ENCODE results near the gene KLF1. TPM values are rescaled to one million over a fixed set of nuclear protein-coding genes. Genes with fewer than 3 reads are reported as not detected.

The KLF1 gene
- total RNA-seq, 4 donors from 2014 or later, result not detected

DNA sequence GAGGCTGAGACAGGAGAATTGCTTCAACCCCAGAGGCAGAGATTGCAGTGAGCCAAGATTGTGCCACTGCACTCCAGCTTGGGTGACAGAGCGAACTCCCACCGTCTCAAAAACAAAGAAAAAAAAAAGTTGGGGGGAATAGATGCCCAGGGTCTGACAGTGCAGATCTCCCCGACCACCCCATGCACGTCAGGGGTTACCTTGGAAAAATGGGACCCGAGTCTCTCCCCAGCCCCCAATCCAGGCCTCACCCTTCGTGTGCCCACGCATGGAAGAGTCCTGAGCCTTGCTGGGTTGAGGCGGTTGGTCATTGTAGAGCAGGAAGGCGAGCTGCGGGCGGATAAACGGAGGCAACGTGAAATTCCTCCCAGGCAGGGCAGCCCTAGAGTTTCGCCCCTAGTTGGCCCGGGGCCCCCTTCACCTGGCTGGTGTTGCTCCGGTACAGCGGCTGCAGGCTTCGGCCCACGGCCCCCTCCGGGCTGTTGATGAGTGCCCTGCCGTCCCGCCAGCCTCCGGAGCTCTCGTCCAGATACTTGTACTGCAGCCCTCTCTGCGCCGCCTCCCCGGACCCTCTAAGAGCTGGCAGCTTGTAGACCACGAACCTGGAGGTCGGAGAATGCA lies 6.3 kb downstream of the KLF1 start:
- peak; percentile 44 for ATAC-seq

DNA sequence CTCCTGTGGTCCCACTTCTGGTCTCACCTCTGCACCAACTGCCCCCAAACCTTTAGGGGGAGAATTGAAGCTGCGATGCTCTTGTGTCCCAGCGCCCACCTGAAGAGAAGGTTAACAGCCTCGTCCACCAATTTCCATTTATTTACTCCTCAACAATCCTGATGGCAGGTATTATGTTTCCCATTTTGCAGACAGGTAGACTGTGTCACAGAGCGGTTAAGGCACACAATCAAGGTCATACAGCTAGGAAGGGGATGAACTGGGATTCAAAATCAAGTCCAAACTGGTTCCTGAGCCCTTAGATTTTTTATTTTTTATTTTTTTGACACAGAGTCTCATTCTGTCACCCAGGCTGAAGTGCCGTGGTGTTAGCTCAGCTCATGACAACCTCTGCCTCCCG lies 11.9 kb downstream of the KLF1 start:
- TF ChIP-seq POLR2A (IDR thresholded peaks at IDR 0.05), result no peak
- ATAC-seq, result no peak
- H3K9me3 ChIP-seq, result no peaks in the 10 kb centered on the region
- peaks cover 0 to 68% of the 10 kb centered on the region in 2 donors for H3K36me3 ChIP-seq
- H3K4me1 ChIP-seq, result peaks cover 0 to 9% (median 0%) of the 10 kb centered on the region in 3 donors
- H3K4me3 ChIP-seq, result no peak overlapping the region
- H3K27me3 ChIP-seq, result no peaks in the 10 kb centered on the region
- WGBS, 2 donors (ENCODE audit: low coverage in 1 of 2), result 89 to 95% methylated on average over 3 to 6 of the region's 6 CpGs
- H3K27ac ChIP-seq, result no peak overlapping the region

More for the DNA sequence above, 6.3 kb downstream of the KLF1 start:
- peak overlapping the region; percentile 77 to 91 (median 88) for H3K27ac ChIP-seq
- WGBS, 2 donors (ENCODE audit: low coverage in 1 of 2), result 11 to 33% methylated on average over 4 to 8 of the region's 29 CpGs
- peaks cover 0 to 12% (median 0%) of the 10 kb centered on the region in 3 donors for H3K9me3 ChIP-seq
- peaks cover 24% of the 10 kb centered on the region for H3K27me3 ChIP-seq
- peaks cover 0 to 41% of the 10 kb centered on the region in 2 donors for H3K36me3 ChIP-seq
- peak overlapping the region; percentile 60 to 77 for H3K4me3 ChIP-seq
- no peak for TF ChIP-seq POLR2A (IDR thresholded peaks at IDR 0.05)
- TF ChIP-seq EP300 (IDR thresholded peaks at IDR 0.05), result no peak
- TF ChIP-seq, protein P1, sequence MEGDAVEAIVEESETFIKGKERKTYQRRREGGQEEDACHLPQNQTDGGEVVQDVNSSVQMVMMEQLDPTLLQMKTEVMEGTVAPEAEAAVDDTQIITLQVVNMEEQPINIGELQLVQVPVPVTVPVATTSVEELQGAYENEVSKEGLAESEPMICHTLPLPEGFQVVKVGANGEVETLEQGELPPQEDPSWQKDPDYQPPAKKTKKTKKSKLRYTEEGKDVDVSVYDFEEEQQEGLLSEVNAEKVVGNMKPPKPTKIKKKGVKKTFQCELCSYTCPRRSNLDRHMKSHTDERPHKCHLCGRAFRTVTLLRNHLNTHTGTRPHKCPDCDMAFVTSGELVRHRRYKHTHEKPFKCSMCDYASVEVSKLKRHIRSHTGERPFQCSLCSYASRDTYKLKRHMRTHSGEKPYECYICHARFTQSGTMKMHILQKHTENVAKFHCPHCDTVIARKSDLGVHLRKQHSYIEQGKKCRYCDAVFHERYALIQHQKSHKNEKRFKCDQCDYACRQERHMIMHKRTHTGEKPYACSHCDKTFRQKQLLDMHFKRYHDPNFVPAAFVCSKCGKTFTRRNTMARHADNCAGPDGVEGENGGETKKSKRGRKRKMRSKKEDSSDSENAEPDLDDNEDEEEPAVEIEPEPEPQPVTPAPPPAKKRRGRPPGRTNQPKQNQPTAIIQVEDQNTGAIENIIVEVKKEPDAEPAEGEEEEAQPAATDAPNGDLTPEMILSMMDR (IDR thresholded peaks at IDR 0.05), result no peak
- TF ChIP-seq POLR2AphosphoS5 (IDR thresholded peaks at IDR 0.05), result no peak
- peaks cover 0 to 35% (median 13%) of the 10 kb centered on the region in 3 donors for H3K4me1 ChIP-seq

DNA sequence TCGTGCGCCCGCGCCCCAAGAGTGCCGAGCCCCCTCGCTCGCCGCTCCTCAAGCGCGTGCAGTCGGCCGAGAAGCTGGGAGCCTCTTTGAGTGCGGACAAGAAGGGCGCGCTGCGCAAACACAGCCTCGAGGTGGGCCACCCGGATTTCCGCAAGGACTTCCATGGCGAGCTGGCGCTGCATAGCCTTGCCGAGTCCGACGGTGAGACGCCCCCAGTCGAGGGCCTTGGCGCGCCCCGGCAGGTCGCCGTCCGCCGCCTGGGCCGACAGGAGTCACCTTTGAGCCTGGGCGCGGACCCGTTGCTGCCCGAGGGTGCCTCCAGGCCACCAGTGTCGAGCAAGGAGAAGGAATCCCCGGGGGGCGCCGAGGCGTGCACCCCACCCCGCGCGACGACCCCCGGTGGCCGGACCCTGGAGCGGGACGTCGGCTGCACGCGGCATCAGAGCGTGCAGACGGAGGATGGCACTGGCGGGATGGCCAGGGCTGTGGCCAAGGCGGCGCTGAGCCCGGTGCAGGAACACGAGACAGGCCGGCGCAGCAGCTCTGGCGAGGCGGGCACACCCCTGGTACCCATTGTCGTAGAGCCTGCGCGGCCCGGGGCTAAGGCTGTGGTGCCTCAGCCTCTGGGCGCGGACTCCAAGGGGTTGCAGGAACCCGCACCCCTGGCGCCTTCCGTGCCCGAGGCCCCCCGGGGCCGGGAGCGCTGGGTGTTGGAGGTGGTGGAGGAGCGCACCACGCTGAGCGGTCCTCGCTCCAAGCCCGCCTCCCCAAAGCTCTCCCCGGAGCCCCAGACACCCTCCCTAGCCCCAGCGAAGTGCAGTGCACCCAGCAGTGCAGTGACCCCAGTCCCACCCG lies 12.9 kb downstream of the KLF1 start:
- Histone ChIP-seq H3K36me3 (peaks cover 0 to 61% of the 10 kb centered on the region in 2 donors), H3K27ac (no peak overlapping the region), H3K4me3 (no peak overlapping the region), H3K27me3 (peaks cover 2% of the 10 kb centered on the region), H3K9me3 (no peaks in the 10 kb centered on the region), H3K4me1 (no peaks in the 10 kb centered on the region)
- 94% methylated on average over 4 of the region's 86 CpGs; no CpG with 5 or more reads in 1 of the 2 donors for WGBS, 2 donors (ENCODE audit: low coverage in 1 of 2)
- TF ChIP-seq POLR2AphosphoS5 (IDR thresholded peaks at IDR 0.05) (no peak), EP300 (IDR thresholded peaks at IDR 0.05) (no peak), POLR2A (IDR thresholded peaks at IDR 0.05) (no peak)
- TF ChIP-seq, protein P1 (IDR thresholded peaks at IDR 0.05), result no peak
- no peak for ATAC-seq

DNA sequence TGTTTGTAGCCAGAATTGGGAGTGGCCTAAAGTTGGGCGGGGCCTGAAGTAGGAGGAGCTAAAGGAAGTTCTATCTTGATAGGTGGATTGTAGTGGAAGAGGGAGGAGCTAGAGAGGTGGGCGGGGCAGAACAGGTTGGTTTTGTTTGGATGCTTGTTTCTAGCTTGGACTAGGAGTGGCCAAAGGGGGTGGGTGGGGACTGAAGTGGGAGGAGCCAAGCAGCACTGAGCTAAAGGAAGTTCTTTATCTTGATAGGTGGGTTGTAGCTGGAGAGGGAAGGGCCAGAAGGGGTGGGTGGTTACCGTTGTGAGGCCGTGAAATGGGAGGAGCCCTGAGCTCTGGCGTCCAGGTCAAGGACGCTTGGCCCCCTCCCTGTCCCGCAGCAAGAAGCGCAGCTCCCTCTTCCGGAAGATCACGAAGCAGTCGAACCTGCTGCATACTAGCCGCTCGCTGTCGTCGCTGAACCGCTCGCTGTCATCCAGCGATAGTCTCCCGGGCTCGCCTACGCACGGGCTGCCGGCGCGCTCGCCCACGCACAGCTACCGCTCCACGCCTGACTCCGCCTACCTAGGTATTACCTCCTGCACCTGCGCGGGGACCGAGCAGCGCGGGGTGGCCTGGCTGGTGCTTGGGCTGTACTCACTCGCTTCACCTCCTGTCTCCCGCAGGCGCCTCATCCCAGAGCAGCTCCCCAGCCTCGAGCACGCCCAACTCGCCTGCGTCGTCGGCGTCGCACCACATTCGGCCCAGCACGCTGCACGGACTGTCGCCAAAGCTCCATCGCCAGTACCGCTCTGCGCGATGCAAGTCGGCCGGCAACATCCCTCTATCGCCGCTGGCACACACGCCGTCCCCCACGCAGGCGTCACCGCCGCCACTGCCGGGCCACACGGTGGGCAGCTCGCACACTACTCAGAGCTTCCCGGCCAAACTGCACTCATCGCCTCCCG lies 13.8 kb downstream of the KLF1 start:
- ATAC-seq, result peak; percentile 29
- Histone ChIP-seq H3K4me1 (no peaks in the 10 kb centered on the region), H3K27ac (no peak overlapping the region), H3K4me3 (peak overlapping the region in 1 of 2 donors; percentile 12), H3K27me3 (peaks cover 11% of the 10 kb centered on the region), H3K9me3 (no peaks in the 10 kb centered on the region), H3K36me3 (peaks cover 0 to 52% of the 10 kb centered on the region in 2 donors)
- 39 to 57% methylated on average over 2 to 43 of the region's 70 CpGs for WGBS, 2 donors (ENCODE audit: low coverage in 1 of 2)
- no peak for TF ChIP-seq POLR2AphosphoS5 (IDR thresholded peaks at IDR 0.05)
- TF ChIP-seq, protein P1 (IDR thresholded peaks at IDR 0.05), result no peak
- TF ChIP-seq POLR2A (IDR thresholded peaks at IDR 0.05), result no peak
- no peak for TF ChIP-seq EP300 (IDR thresholded peaks at IDR 0.05)

DNA sequence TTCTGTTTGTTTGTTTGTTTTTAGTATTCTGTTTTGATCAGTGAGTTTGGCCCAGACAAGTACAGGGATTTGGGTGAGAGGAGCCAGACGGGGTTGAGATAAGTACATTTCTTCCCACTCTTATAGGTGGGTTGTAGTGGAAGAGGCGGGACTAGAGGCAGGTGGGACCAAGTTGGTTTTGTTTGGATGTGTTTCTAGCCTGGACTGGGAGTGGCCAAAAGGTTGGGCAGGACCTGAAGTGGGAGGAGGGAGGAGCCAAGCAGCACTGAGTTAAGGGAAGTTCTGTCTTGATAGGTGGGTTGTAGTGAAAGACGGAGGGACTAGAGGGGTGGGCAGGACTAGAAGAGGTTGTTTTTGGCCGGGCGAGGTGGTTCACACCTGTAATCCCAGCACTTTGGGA lies 14.7 kb downstream of the KLF1 start:
- 69 to 86% methylated on average over 5 of the region's 5 CpGs for WGBS, 2 donors (ENCODE audit: low coverage in 1 of 2)

More for the DNA sequence above, 14.7 kb downstream of the KLF1 start:
- H3K4me3 ChIP-seq, result no peak overlapping the region
- H3K27ac ChIP-seq, result no peak overlapping the region
- H3K27me3 ChIP-seq, result peaks cover 21% of the 10 kb centered on the region
- peaks cover 0 to 42% of the 10 kb centered on the region in 2 donors for H3K36me3 ChIP-seq
- H3K4me1 ChIP-seq, result peaks cover 0 to 9% (median 4%) of the 10 kb centered on the region in 3 donors
- H3K9me3 ChIP-seq, result no peaks in the 10 kb centered on the region
- no peak for ATAC-seq
- no peak for TF ChIP-seq EP300 (IDR thresholded peaks at IDR 0.05)
- no peak for TF ChIP-seq POLR2A (IDR thresholded peaks at IDR 0.05)
- TF ChIP-seq POLR2AphosphoS5 (IDR thresholded peaks at IDR 0.05), result no peak

Data from gastroesophageal sphincter (tissue), 4 donors.